GM18951 (cell line): ENCODE results near the gene ZNF362.

ENCODE experiments used
- POLR2A ChIP-seq: IDR thresholded peaks from 4 replicates; pipeline ENCODE4 v1.6.1; 2011; ENCODE audit warnings: mild to moderate bottlenecking; ENCODE audit not compliant: insufficient read length, insufficient read depth; ENCODE audit errors: extremely low read depth
- in situ Hi-C: fragments of 300-500 bp; cut with MboI; formaldehyde crosslinking; loops from one replicate; pipeline ENCODE4 v1.12.0; 2022; ENCODE audit warnings: low sequenced_read_pairs, mixed read lengths, inconsistent platforms; ENCODE audit not compliant: unreplicated experiment

The ZNF362 gene

GRCh38 chr1:33256471-33257206 lies at the start of gene ZNF362:
TSS of gene ZNF362 (plus strand) at chr1:33256492. CDS start at chr1:33270575, 14,083 bp downstream.
- in situ Hi-C loops = no loop called here
- TF ChIP-seq POLR2A = peak; percentile 48

GRCh38 chr1:33211972-33212371 lies 44.3 kb upstream of the ZNF362 start:
- in situ Hi-C loops = no loop called here
- no peak for TF ChIP-seq POLR2A

GRCh38 chr1:33219886-33220661 lies 36.2 kb upstream of the ZNF362 start:
- TF ChIP-seq POLR2A = no peak
- in situ Hi-C loops = no loop called here

GRCh38 chr1:33220676-33221384 lies 35.5 kb upstream of the ZNF362 start:
- TF ChIP-seq POLR2A = no peak
- in situ Hi-C loops = no loop called here

GRCh38 chr1:33221385-33221758 lies 34.9 kb upstream of the ZNF362 start:
- TF ChIP-seq POLR2A = no peak
- in situ Hi-C loops = no loop called here

GRCh38 chr1:33222381-33222780 lies 33.9 kb upstream of the ZNF362 start:
- TF ChIP-seq POLR2A = no peak
- in situ Hi-C loops = no loop called here

GRCh38 chr1:33224166-33224707 lies 32.1 kb upstream of the ZNF362 start:
- no peak for TF ChIP-seq POLR2A
- in situ Hi-C loops = no loop called here

- in situ Hi-C loops = no loop called here
- no peak for TF ChIP-seq POLR2A
Measured at GRCh38 chr1:33225586-33225985, 30.7 kb upstream of the ZNF362 start.

GRCh38 chr1:33228935-33229487 lies 27.3 kb upstream of the ZNF362 start:
- TF ChIP-seq POLR2A = no peak
- in situ Hi-C loops = no loop called here

GRCh38 chr1:33231166-33231565 lies 25.1 kb upstream of the ZNF362 start:
- in situ Hi-C loops = no loop called here
- no peak for TF ChIP-seq POLR2A

- no peak for TF ChIP-seq POLR2A
- in situ Hi-C loops = no loop called here
Measured at GRCh38 chr1:33232716-33233115, 23.6 kb upstream of the ZNF362 start.

GRCh38 chr1:33234131-33234530 lies 22.2 kb upstream of the ZNF362 start:
- no peak for TF ChIP-seq POLR2A
- in situ Hi-C loops = no loop called here

- TF ChIP-seq POLR2A = no peak
- in situ Hi-C loops = no loop called here
Measured at GRCh38 chr1:33234588-33234990, 21.7 kb upstream of the ZNF362 start.

GRCh38 chr1:33235521-33235920 lies 20.8 kb upstream of the ZNF362 start:
- in situ Hi-C loops = no loop called here
- TF ChIP-seq POLR2A = no peak
